Stimulated activated CD8-positive, alpha-beta memory T cell treated with anti-CD3 and anti-CD28 coated beads, Interleukin-12 subunit alpha, Interleukin-12 subunit beta, amount 100 ng/mL, for 4 hours (primary cell): ENCODE data around the gene TET3.

ENCODE experiments used
- DNase-seq: peaks from one replicate; pipeline ENCODE4 v3.0.0-alpha.2; 2020; ENCODE audit warnings: low read depth

The TET3 gene

GRCh38 chr2:74004212-74005182 lies 19.8 kb downstream of the TET3 start:
- DNase-seq: no peak

GRCh38 chr2:74005786-74006185 lies 21.1 kb downstream of the TET3 start:
- no peak for DNase-seq

DNA sequence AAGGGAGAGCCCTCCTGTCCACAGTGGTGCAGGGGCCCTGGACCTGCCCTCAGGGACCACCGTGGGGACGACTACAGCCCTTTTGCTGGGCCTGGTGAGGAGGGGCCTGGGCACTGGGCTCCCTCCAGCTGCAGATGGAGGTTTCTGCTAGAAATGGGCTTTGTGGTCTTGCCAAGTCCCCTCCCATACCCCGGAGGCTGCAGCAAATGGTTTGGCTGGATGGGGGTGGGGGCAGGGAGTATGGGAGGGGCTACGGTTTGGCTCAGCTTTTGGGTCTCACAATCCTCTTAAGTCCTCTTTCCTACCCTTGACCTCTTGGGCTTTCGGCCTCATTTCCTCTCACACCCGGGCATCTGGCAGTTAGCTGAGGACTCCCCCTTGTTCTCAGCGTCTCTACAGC lies 21.7 kb downstream of the TET3 start:
- DNase-seq: no peak

- DNase-seq: no peak
Measured at GRCh38 chr2:74007121-74007520, 22.4 kb downstream of the TET3 start.

GRCh38 chr2:74007711-74008110 lies 23.0 kb downstream of the TET3 start:
- DNase-seq: no peak

DNA sequence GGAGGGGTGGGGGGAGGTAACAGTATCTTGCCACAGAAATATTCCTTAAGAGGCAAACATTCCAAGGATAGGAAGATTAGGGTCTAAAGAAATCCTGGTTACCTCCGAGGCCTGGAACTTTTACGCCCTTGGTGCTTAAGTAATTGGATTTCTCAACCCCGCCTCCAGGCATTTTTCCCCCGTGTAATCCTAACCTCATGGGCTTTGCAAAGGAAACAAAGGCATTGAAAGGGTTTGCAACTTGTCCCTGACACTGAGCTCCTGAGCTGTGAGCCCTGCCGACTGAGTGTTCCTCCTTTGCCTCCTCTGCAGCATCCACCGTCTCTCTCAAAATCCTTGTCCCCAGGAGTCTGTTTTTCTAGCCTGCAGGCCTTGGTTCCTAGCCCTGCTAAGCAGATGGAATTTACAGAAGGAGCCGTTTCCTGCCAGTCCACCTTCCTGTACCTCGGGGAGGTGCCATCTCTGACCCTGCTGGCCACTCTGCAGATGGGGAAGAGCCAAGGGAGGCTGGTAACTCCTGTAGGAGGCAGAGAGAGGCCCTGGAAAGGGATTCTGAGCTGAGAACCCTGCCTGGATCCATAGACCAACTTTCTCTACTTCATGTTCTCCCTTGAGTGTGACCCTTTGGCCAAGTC lies 24.2 kb downstream of the TET3 start:
- no peak for DNase-seq

DNA sequence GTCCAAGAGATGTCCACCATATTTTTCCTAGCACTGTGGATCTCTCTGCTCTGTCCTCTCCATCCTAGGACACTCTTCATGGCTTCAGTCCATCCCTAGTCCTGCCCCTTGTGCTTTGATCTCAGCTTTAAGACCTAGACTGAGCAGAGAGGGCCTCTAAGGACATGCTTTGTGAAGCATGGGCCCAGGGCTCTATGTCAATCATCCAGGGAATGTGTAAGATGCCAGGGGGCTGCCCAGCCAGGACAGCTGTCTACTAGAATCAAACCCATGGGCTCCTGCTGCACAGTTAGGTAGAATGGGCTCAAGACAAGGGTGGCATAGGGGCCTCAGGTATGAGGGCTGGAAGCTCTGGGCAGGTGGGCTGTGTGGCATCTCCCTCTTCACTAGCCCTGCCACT lies 24.9 kb downstream of the TET3 start:
- no peak for DNase-seq

- no peak for DNase-seq
Measured at GRCh38 chr2:74010087-74010541, 25.4 kb downstream of the TET3 start.

GRCh38 chr2:74011246-74011645 lies 26.5 kb downstream of the TET3 start:
- no peak for DNase-seq

GRCh38 chr2:74014813-74015212 lies 30.1 kb downstream of the TET3 start:
- DNase-seq: no peak

DNA sequence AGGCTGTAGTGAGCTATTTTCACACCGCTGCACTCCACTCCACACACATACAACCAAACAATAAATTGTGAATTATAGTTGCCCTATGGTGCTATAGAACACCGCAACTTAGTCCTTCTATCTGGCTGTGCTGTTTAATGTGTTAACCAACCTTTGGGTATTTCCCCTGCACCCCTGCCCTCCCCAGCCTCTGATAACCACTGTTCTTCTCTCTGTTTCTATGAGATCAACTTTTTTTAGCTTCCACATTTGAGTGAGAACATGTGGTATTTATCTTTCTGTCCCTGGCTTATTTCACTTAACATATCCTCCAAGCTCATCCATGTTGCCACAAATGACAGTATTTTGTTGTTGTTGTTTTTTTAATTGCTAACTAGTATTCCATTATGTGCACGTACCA lies 32.5 kb downstream of the TET3 start:
- no peak for DNase-seq

DNA sequence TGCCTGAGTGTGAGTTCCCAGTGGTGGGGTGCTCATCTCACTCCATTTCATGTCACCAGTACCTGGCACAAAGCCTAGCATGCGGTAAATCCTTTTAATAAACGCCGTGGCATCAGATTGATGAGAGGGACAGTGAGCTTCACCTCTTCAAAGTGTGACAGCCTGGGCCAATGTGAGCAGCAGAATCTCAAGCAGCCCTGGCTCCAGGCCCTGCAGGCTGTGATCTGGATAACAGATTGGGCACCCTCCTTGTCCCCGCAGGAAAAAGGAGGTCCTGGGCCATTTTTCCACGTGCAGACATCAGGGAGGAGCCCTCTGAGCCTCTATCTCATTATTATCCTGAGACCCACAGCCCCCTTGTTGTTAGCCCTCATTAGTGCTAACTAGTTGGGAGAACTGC lies 34.8 kb downstream of the TET3 start:
- DNase-seq: no peak

- DNase-seq: no peak
Measured at GRCh38 chr2:74020702-74021406, 36.1 kb downstream of the TET3 start.

GRCh38 chr2:74021407-74021755 lies 36.7 kb downstream of the TET3 start:
- DNase-seq: no peak

DNA sequence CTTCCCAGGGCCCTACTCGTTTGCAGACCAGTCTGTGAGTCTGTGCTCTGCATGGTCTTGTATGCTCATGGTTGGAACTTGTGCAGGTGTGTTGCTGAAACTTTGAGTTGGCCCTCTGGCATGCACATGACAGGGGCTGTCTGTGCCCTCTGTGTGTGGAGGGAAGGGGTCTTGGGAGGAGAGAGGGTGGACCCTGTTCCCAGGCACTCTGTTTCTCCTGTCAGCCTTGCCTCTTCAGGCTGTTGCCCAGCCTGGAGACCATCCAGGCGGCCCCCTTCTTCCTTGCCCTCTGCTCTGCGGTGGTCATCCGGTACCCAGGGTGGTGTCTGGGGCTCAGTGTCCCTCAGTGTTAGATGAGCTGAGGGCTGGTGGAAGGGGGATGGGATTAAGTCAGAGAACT lies 39.5 kb downstream of the TET3 start:
- DNase-seq: no peak

DNA sequence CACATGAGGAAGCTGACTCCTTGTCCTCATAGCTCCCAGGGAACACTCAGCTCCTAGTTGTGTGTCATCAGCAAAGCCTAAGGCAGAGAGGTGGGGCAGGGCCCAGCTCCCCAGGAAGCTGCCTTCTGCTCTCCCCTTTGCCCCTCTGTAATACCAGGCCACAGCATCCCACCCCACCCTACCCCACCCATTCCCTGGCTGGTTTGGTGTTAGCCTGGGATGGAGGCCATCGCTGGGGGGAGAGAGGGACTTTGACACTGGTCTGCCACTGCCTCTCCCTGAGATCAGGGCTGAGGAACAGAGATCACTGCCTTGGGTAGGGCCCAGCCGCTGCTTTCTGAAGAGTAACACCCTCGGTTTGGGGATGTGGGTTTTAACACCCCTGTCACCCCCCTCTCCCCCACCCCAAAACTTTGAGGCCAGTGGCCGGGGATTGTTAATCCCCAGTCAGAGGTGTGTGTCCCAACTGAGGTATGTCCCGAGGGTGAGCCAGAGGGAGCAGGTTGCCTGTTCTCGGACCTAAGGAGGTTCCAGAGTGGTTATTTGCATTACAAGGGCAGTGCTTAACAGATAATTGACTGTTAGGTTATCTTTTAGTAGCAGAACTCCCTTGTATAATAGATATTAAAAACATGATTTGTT lies 41.4 kb downstream of the TET3 start:
- DNase-seq: no peak

GRCh38 chr2:74026687-74027241 lies 42.1 kb downstream of the TET3 start:
- no peak for DNase-seq

DNA sequence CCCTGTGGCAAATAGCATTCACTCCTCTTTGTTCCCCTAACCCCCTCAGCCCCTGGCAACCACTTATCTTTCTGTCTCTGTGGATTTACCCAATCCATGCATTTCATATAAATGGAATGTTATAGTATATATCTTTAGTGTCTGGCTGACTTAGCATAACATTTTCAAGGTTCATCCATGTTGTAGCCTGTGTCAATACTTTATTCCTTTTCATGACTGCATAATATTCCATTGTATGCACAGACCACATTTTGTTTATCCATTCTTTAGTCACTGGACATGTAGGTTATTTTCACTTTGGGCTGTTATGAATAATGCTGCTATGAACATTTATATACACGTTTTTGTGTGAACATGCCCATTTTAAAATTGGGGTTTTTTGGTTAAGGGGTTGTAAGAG lies 42.8 kb downstream of the TET3 start:
- no peak for DNase-seq

DNA sequence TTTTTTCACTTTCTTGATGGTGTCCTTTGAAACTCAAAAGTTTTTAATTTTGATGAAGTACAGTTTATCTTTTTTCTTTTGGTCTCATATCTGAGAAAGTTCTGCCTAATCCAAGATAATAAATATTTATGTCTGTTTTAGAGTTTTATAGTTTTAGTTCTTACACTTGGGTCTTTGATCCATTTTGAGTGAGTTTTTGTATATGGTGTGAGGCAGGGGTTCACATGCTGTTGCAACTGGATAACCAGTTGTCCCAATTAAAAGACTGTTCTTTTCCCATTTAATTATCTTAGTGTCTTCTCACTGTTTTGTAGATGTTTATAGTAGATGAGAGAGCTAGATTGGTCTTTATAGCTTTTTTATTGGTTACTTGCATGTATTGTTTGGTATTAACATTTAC lies 43.6 kb downstream of the TET3 start:
- no peak for DNase-seq

DNA sequence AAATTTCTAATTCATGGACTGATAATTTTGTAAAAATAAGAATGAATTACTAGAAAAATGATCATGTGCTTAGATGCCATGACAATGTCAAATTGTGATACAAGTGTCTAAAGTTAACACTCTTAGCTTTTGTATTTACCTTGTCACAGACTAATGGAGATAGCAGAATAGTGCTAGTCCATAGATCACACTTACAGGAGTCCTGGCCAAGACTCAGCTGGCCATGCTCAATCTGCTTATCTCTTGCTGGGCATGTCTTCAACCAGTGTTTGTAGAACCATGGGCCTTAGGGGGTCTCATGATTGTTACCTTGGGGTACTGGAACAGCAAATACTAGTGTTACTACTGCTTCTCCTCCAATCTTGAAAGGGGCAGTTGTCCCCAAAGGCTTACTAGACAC lies 44.0 kb downstream of the TET3 start:
- DNase-seq: no peak

- no peak for DNase-seq
Measured at GRCh38 chr2:74029714-74030397, 45.1 kb downstream of the TET3 start.

DNA sequence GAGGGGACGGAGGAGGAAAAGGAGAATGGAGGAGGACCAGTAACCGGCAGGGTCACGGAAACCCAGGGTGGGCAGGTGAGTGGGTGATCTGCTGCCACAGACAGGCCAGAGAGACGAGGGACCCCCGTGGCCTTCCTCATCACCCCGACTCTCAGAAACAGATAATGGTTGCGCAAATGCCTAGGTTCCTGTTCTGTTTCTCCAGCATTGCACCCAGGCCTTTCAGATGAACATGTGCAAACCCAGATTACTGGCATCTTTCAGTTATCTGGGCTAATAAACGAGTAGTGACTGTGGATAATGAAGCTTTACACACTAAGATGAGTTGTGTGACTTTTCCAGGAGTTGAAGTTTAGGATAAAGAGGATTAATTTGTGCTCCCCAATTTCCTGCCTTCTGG lies 46.5 kb downstream of the TET3 start:
- DNase-seq: no peak
